Measurements from ENCODE around the gene GRB7. TPM values are rescaled to one million over a fixed set of nuclear protein-coding genes. Genes with fewer than 3 reads are reported as not detected.

The GRB7 gene
- total and polyA plus RNA-seq, 5 donors from 2014 or later: not detected

- Histone ChIP-seq H3K4me3 (ENCODE audit: low read depth, low read length) (peak overlapping the region; percentile 80), H3K27me3 (ENCODE audit: control insufficient read depth, insufficient read depth, low read length) (no peaks in the 10 kb centered on the region), H3K27ac (ENCODE audit: insufficient read depth, low read length, poor library complexity, severe bottlenecking) (no peak overlapping the region), H3K9me3 (ENCODE audit: control insufficient read depth in 2 of 2, low read length in 2 of 2) (no peaks in the 10 kb centered on the region), H3K4me1 (ENCODE audit: control insufficient read depth, insufficient read depth, low read length, poor library complexity, severe bottlenecking) (peaks cover 12% of the 10 kb centered on the region), H3K36me3 (ENCODE audit: control insufficient read depth, insufficient read depth, low read length) (peaks cover 13% of the 10 kb centered on the region)
- peak overlapping the region; percentile 77 to 95 (median 94) for H3K27ac Mint-ChIP-seq
- DNase-seq (no peak), ATAC-seq (ENCODE audit: low read depth in 2 of 2) (no peak)
- peak overlapping the region; percentile 91 to 97 (median 92) for H3K4me3 Mint-ChIP-seq
- peaks cover 0 to 2% (median 0%) of the 10 kb centered on the region in 7 donors for H3K9me3 Mint-ChIP-seq
- peaks cover 0 to 19% (median 12%) of the 10 kb centered on the region in 4 donors for H3K4me1 Mint-ChIP-seq
- no peaks in the 10 kb centered on the region for H3K27me3 Mint-ChIP-seq
- peaks cover 14% of the 10 kb centered on the region for H3K36me3 Mint-ChIP-seq
These were observed 8.4 kb upstream of the GRB7 start for GRCh38 chr17:39729280-39729851.

GRCh38 chr17:39730095-39730921, 7.4 kb upstream of the GRB7 start, which contains the start of gene MIEN1:
Gene MIEN1, minus strand, starts transcription at chr17:39730532. Its CDS starts 37 bp downstream, at chr17:39730495.
- H3K9me3 Mint-ChIP-seq: peaks cover 0 to 2% (median 0%) of the 10 kb centered on the region in 7 donors
- peaks cover 14% of the 10 kb centered on the region for H3K36me3 Mint-ChIP-seq
- no peaks in the 10 kb centered on the region for H3K9me3 ChIP-seq (ENCODE audit: control insufficient read depth in 2 of 2, low read length in 2 of 2)
- ATAC-seq (ENCODE audit: low read depth in 2 of 2) (peak; percentile 93 to 96), DNase-seq (peak; percentile 88 to 95 (median 88))
- peaks cover 0 to 19% (median 12%) of the 10 kb centered on the region in 4 donors for H3K4me1 Mint-ChIP-seq
- H3K27me3 ChIP-seq (ENCODE audit: control insufficient read depth, insufficient read depth, low read length): no peaks in the 10 kb centered on the region
- H3K27me3 Mint-ChIP-seq: peaks cover 4% of the 10 kb centered on the region
- peaks cover 13% of the 10 kb centered on the region for H3K36me3 ChIP-seq (ENCODE audit: control insufficient read depth, insufficient read depth, low read length)
- H3K27ac Mint-ChIP-seq: peak within 1 kb of the TSS; percentile 77 to 95 (median 94)
- peak within 1 kb of the TSS; percentile 83 for H3K4me3 ChIP-seq (ENCODE audit: low read depth, low read length)
- peaks cover 12% of the 10 kb centered on the region for H3K4me1 ChIP-seq (ENCODE audit: control insufficient read depth, insufficient read depth, low read length, poor library complexity, severe bottlenecking)
- peak within 1 kb of the TSS; percentile 93 for H3K27ac ChIP-seq (ENCODE audit: insufficient read depth, low read length, poor library complexity, severe bottlenecking)
- peak within 1 kb of the TSS; percentile 91 to 97 (median 92) for H3K4me3 Mint-ChIP-seq

- peaks cover 0 to 23% (median 11%) of the 10 kb centered on the region in 4 donors for H3K4me1 Mint-ChIP-seq
- H3K27me3 ChIP-seq (ENCODE audit: control insufficient read depth, insufficient read depth, low read length): no peaks in the 10 kb centered on the region
- no peak overlapping the region for H3K4me3 ChIP-seq (ENCODE audit: low read depth, low read length)
- no peak overlapping the region for H3K27ac ChIP-seq (ENCODE audit: insufficient read depth, low read length, poor library complexity, severe bottlenecking)
- DNase-seq: no peak
- H3K9me3 ChIP-seq (ENCODE audit: control insufficient read depth in 2 of 2, low read length in 2 of 2): no peaks in the 10 kb centered on the region
- peaks cover 9% of the 10 kb centered on the region for H3K36me3 Mint-ChIP-seq
- H3K27me3 Mint-ChIP-seq: peaks cover 16% of the 10 kb centered on the region
- peak overlapping the region; percentile 0 to 80 (median 46) for H3K4me3 Mint-ChIP-seq
- H3K9me3 Mint-ChIP-seq: peaks cover 0 to 2% (median 0%) of the 10 kb centered on the region in 7 donors
- H3K27ac Mint-ChIP-seq: peak overlapping the region in 2 of 3 donors; percentile 22 to 44
- ATAC-seq (ENCODE audit: low read depth in 2 of 2): no peak
- H3K4me1 ChIP-seq (ENCODE audit: control insufficient read depth, insufficient read depth, low read length, poor library complexity, severe bottlenecking): peaks cover 12% of the 10 kb centered on the region
- H3K36me3 ChIP-seq (ENCODE audit: control insufficient read depth, insufficient read depth, low read length): peaks cover 11% of the 10 kb centered on the region
These were observed 5.2 kb upstream of the GRB7 start for GRCh38 chr17:39732586-39732985.

- Histone ChIP-seq H3K9me3 (ENCODE audit: control insufficient read depth in 2 of 2, low read length in 2 of 2) (no peaks in the 10 kb centered on the region), H3K4me1 (ENCODE audit: control insufficient read depth, insufficient read depth, low read length, poor library complexity, severe bottlenecking) (peaks cover 16% of the 10 kb centered on the region), H3K36me3 (ENCODE audit: control insufficient read depth, insufficient read depth, low read length) (no peaks in the 10 kb centered on the region), H3K27me3 (ENCODE audit: control insufficient read depth, insufficient read depth, low read length) (no peaks in the 10 kb centered on the region), H3K27ac (ENCODE audit: insufficient read depth, low read length, poor library complexity, severe bottlenecking) (no peak overlapping the region), H3K4me3 (ENCODE audit: low read depth, low read length) (no peak overlapping the region)
- Mint-ChIP-seq H3K27ac (no peak overlapping the region), H3K4me3 (no peak overlapping the region), H3K27me3 (peaks cover 30% of the 10 kb centered on the region), H3K36me3 (no peaks in the 10 kb centered on the region), H3K4me1 (peaks cover 0 to 23% (median 4%) of the 10 kb centered on the region in 4 donors), H3K9me3 (peaks cover 0 to 1% (median 0%) of the 10 kb centered on the region in 7 donors)
- ATAC-seq (ENCODE audit: low read depth in 2 of 2): no peak
- no peak for DNase-seq
These were observed 1.9 kb upstream of the GRB7 start for GRCh38 chr17:39735882-39736281.

GRCh38 chr17:39736319-39737165, 1.2 kb upstream of the GRB7 start:
- Mint-ChIP-seq H3K27me3 (peaks cover 37% of the 10 kb centered on the region), H3K4me1 (peaks cover 0 to 22% (median 4%) of the 10 kb centered on the region in 4 donors), H3K4me3 (peak overlapping the region in 1 of 4 donors; percentile 12), H3K36me3 (no peaks in the 10 kb centered on the region), H3K9me3 (peaks cover 0 to 1% (median 0%) of the 10 kb centered on the region in 7 donors), H3K27ac (peak overlapping the region in 1 of 3 donors; percentile 38)
- Histone ChIP-seq H3K9me3 (ENCODE audit: control insufficient read depth in 2 of 2, low read length in 2 of 2) (no peaks in the 10 kb centered on the region), H3K27ac (ENCODE audit: insufficient read depth, low read length, poor library complexity, severe bottlenecking) (no peak overlapping the region), H3K4me1 (ENCODE audit: control insufficient read depth, insufficient read depth, low read length, poor library complexity, severe bottlenecking) (peaks cover 16% of the 10 kb centered on the region), H3K4me3 (ENCODE audit: low read depth, low read length) (no peak overlapping the region), H3K27me3 (ENCODE audit: control insufficient read depth, insufficient read depth, low read length) (no peaks in the 10 kb centered on the region), H3K36me3 (ENCODE audit: control insufficient read depth, insufficient read depth, low read length) (no peaks in the 10 kb centered on the region)
- ATAC-seq (ENCODE audit: low read depth in 2 of 2) (no peak), DNase-seq (no peak)

GRCh38 chr17:39737206-39737759, 455 bp upstream of the GRB7 start:
- DNase-seq (no peak), ATAC-seq (ENCODE audit: low read depth in 2 of 2) (no peak)
- no peak overlapping the region for H3K27ac ChIP-seq (ENCODE audit: insufficient read depth, low read length, poor library complexity, severe bottlenecking)
- Mint-ChIP-seq H3K27ac (no peak overlapping the region), H3K4me3 (no peak overlapping the region), H3K9me3 (peaks cover 0 to 1% (median 0%) of the 10 kb centered on the region in 7 donors), H3K36me3 (no peaks in the 10 kb centered on the region), H3K27me3 (peaks cover 38% of the 10 kb centered on the region), H3K4me1 (peaks cover 0 to 22% (median 4%) of the 10 kb centered on the region in 4 donors)
- no peaks in the 10 kb centered on the region for H3K27me3 ChIP-seq (ENCODE audit: control insufficient read depth, insufficient read depth, low read length)
- no peak overlapping the region for H3K4me3 ChIP-seq (ENCODE audit: low read depth, low read length)
- H3K4me1 ChIP-seq (ENCODE audit: control insufficient read depth, insufficient read depth, low read length, poor library complexity, severe bottlenecking): peaks cover 16% of the 10 kb centered on the region
- no peaks in the 10 kb centered on the region for H3K9me3 ChIP-seq (ENCODE audit: control insufficient read depth in 2 of 2, low read length in 2 of 2)
- no peaks in the 10 kb centered on the region for H3K36me3 ChIP-seq (ENCODE audit: control insufficient read depth, insufficient read depth, low read length)

GRCh38 chr17:39738568-39738901, 797 bp downstream of the GRB7 start:
- peaks cover 38% of the 10 kb centered on the region for H3K27me3 Mint-ChIP-seq
- DNase-seq (peak; percentile 37 to 39 (median 38)), ATAC-seq (ENCODE audit: low read depth in 2 of 2) (peak; percentile 67 to 72)
- H3K4me1 ChIP-seq (ENCODE audit: control insufficient read depth, insufficient read depth, low read length, poor library complexity, severe bottlenecking): peaks cover 16% of the 10 kb centered on the region
- no peak overlapping the region for H3K27ac Mint-ChIP-seq
- H3K4me3 Mint-ChIP-seq: peak overlapping the region in 3 of 4 donors; percentile 54 to 85 (median 57)
- peaks cover 0 to 22% (median 4%) of the 10 kb centered on the region in 4 donors for H3K4me1 Mint-ChIP-seq
- no peaks in the 10 kb centered on the region for H3K36me3 Mint-ChIP-seq
- no peaks in the 10 kb centered on the region for H3K9me3 ChIP-seq (ENCODE audit: control insufficient read depth in 2 of 2, low read length in 2 of 2)
- H3K27me3 ChIP-seq (ENCODE audit: control insufficient read depth, insufficient read depth, low read length): no peaks in the 10 kb centered on the region
- H3K36me3 ChIP-seq (ENCODE audit: control insufficient read depth, insufficient read depth, low read length): no peaks in the 10 kb centered on the region
- peaks cover 0 to 1% (median 0%) of the 10 kb centered on the region in 7 donors for H3K9me3 Mint-ChIP-seq
- no peak overlapping the region for H3K27ac ChIP-seq (ENCODE audit: insufficient read depth, low read length, poor library complexity, severe bottlenecking)
- H3K4me3 ChIP-seq (ENCODE audit: low read depth, low read length): no peak overlapping the region

Data from CD4-positive, CD25-positive, alpha-beta regulatory T cell (primary cell).